Pons (tissue), 1 donor: ENCODE data around the gene MS4A18.

Source experiments
- DNase-seq: peaks from one replicate; pipeline ENCODE4 v3.0.0-alpha.2; 2016; ENCODE audit warnings: low spot score

The MS4A18 gene

GRCh38 chr11:60767388-60767811 is 42.9 kb downstream of the MS4A18 start:
- no peak for DNase-seq

DNA sequence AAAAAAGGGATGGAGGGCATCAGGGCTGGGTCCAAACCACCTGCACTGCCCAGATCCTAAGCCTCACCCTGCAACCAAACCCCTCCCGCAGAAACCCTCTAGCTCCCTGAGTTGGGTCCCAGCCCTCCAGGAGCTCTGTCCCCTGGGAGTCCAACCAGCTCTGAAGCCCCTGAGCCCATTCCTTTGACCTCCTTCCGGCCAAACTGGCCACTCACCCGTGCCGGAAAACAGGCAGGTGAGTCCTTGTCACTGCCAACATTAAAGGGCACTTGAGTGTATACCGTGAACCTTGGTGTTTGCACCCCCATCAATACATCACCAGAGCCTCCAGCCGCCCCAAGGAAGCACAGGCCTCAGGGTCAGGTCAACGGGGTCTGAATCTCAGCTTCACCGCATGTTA is 43.7 kb downstream of the MS4A18 start:
- DNase-seq: no peak

DNA sequence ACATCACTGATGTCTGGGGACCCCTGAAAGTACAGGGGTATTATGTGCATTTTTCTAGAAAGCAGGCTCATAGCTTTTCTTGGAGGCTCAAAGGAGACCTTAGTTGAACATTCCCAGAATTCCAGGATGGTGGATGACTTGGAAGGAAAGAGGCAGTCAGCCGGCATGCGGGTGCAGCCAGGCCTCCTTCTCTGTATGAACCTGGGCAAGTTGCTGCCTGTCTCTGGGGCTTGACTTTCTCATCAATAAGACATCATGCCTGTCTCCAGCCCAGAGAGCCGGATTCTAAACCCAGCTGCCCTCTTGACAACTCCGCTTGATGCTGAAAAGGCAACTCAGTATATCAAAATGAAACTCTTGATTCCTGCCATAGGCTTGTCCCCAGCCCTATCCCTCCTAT is 44.8 kb downstream of the MS4A18 start:
- DNase-seq: no peak

DNA sequence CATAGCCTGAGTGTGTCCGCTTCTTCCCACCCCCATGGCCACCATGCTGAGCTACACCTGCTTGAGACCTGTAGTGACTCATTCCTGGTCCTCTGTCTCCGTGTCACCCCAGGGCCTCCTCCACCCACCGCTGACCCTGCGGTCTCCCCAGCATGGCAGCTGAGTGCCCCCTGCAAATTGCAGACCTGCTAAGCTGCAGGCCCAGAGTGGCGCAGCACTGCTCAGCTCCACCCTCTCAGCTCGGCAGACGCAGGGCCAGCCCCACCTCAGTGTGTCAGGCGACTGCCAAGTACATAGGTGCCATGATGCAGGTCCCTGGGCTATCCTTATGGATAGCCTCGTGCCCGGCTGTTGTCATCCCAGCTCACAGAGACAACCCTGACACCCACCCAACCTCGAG is 45.3 kb downstream of the MS4A18 start:
- no peak for DNase-seq

DNA sequence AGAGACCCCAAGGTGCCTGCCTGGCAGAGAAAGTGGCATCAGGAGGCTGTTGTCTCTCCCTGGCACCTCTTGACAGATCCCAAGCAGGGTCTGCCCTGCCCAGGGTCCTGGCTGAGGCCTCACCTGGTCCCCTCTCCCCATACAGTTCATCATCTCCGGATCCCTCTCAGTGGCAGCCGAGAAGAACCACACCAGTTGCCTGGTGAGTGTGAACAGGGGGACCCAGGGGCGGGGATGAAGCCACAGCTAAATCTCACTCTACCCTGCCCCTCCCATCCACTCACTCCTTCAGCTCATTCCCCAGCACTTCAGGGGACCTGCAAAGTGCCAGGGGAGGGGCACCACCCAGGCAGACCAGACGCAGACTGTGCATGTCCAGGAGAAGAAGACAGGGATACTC is 46.6 kb downstream of the MS4A18 start:
- DNase-seq: no peak

GRCh38 chr11:60771879-60772525 is 47.5 kb downstream of the MS4A18 start:
- no peak for DNase-seq

- no peak for DNase-seq
Measured at GRCh38 chr11:60772666-60773065, 48.1 kb downstream of the MS4A18 start.

- DNase-seq: no peak
Measured at GRCh38 chr11:60774726-60775125, 50.2 kb downstream of the MS4A18 start.

GRCh38 chr11:60775420-60775961 is 51.0 kb downstream of the MS4A18 start:
- peak; percentile 80 for DNase-seq

DNA sequence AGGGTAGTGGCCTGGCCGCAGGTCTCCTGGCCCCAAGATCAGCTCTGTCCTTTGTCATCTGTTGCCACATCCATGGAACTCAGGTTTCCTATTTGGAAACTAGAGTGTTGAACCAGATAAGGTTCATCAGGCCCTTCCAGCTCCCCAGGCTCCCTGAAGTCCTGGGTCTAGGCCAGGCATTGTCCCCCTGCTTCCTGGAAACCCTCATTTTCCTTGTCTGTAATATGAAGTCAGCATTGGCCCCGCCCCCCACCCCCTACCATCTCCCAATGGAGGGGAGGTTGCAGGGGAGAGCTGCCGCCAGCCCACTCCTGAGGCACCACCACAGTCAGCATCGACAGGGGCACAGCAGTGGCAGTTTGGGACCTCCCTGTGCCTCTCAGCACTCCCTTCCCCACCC is 51.6 kb downstream of the MS4A18 start:
- no peak for DNase-seq

GRCh38 chr11:60777106-60777505 is 52.6 kb downstream of the MS4A18 start:
- no peak for DNase-seq

GRCh38 chr11:60777572-60777971 is 53.1 kb downstream of the MS4A18 start:
- DNase-seq: no peak

GRCh38 chr11:60780065-60780464 is 55.5 kb downstream of the MS4A18 start:
- DNase-seq: no peak

- no peak for DNase-seq
Measured at GRCh38 chr11:60780774-60781173, 56.3 kb downstream of the MS4A18 start.

GRCh38 chr11:60781286-60781980 is 56.9 kb downstream of the MS4A18 start:
- DNase-seq: no peak

GRCh38 chr11:60781981-60782316 is 57.4 kb downstream of the MS4A18 start:
- DNase-seq: no peak

DNA sequence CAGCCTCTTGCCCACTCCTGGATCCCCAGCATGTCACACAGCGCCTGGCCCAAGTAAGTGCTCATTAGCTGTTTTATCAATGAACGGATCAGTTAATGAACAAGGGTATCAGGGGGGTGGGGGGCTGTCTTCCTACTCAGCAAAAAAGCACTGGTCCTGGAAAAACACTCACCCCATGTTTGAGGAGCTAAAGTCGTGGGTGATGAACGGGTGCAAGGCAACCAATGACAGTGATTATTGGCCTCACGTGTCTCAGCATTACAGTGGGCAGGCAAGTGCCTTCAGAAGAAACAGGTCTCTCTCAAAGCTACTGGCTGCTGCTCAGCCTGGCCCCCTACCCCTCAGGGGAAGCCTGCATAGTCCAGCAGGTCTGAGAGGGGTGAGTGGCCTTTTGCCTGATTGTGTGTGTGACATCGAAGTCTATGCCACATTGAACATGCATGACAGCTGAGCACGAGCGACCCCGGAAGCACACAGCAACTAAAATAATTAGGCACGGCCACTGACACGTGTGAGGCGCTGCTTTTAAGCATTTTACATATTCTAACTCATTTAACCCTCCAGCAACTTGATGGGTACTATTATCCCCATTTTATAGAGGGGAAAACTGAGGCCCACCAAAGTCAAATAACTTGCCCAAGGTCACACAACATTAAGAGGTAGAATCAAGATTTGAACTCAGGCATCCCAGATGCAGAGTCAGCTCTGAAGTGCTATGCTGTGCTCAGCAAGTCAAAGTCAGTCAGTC is 58.0 kb downstream of the MS4A18 start:
- DNase-seq: no peak

DNA sequence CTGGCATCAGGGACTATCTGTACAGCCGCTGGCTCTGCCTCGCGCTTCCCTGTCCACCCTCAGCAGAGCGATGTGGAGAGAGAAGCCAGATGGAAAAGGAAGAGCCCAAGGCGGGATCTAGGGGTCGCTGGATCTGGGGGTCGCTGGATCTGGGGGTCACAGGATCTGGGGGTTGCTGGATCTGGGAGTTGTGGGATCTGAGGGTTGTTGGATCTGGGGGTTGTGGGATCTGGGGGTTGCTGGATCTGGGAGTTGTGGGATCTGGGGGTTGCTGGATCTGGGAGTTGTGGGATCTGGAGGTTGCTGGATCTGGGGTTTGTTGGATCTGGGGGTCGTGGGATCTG is 58.6 kb downstream of the MS4A18 start:
- DNase-seq: no peak

DNA sequence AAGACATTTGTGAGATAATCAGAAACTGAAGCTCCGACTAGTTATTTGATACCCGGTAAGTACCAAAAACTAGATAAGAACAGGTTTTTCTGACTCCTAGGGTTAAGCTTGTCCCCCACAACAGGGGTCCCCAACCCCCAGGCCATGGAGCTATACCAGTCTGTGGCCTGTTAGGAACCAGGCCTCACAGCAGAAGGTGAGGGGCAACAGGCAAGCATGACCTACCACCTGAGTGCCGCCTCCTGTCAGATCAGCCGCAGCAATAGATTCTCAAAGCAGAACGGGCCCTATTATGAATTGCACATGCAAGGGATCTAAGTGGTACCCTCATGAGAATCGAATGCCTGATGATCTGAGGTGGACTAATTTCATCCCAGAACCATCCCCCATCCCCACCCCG is 59.4 kb downstream of the MS4A18 start:
- no peak for DNase-seq

- DNase-seq: no peak
Measured at GRCh38 chr11:60785136-60785535, 60.6 kb downstream of the MS4A18 start, which contains the start of gene MS4A10. Gene MS4A10, plus strand, starts transcription at chr11:60785333. Its CDS starts 5,003 bp downstream, at chr11:60790336.

- no peak for DNase-seq
Measured at GRCh38 chr11:60785806-60786361, 61.4 kb downstream of the MS4A18 start.

DNA sequence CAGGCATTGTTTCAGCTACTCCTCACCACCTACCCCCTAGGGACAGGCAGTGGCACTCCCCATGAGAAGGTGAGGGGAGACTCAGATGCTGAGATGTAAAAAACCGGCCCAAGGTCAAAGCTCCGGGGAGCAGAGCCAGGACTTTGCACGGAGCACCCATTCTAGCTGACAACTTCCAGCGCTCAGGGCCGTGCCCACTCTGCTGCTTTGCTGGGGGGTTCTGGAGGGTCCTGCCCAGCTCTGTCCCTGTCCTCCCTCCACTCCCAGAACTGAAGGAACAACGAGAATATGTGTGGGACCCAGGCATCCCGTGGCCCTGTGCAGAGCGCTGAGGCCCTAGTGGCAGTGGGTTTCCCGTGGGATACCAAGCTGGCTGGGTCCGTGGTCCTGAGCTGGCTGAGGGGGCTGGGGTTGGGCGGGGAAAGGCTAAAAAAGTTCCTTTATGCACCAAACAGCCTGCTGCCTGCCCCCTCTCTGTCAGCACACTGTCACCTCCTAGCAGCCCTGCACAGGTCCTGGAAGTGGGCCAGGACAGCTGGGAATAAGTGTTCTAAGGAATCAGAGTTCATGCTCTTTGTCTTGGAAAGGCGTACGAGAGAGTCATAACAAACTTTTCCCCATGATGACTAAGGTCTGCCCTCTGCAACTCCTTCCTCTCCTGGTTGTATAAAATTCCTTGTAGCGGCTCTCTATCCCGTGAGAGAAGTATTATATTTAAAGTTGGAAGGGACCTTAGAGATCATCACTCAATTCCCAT is 62.5 kb downstream of the MS4A18 start:
- DNase-seq: peak; percentile 14
